NT2/D1 (cell line): ENCODE results near the gene PADI6.

Source experiments
- SUZ12 ChIP-seq: IDR thresholded peaks from 2 replicates; pipeline ENCODE4 v1.6.1; 2011; ENCODE audit not compliant: insufficient read length, insufficient read depth; ENCODE audit errors: extremely low read depth
- YY1 ChIP-seq: IDR thresholded peaks from 2 replicates; pipeline ENCODE4 v1.6.1; 2011; ENCODE audit not compliant: insufficient read length, insufficient read depth
- ZNF274 ChIP-seq: IDR thresholded peaks from 2 replicates; pipeline ENCODE4 v1.6.1; 2011; ENCODE audit warnings: mild to moderate bottlenecking, low read depth, low read length

DNA sequence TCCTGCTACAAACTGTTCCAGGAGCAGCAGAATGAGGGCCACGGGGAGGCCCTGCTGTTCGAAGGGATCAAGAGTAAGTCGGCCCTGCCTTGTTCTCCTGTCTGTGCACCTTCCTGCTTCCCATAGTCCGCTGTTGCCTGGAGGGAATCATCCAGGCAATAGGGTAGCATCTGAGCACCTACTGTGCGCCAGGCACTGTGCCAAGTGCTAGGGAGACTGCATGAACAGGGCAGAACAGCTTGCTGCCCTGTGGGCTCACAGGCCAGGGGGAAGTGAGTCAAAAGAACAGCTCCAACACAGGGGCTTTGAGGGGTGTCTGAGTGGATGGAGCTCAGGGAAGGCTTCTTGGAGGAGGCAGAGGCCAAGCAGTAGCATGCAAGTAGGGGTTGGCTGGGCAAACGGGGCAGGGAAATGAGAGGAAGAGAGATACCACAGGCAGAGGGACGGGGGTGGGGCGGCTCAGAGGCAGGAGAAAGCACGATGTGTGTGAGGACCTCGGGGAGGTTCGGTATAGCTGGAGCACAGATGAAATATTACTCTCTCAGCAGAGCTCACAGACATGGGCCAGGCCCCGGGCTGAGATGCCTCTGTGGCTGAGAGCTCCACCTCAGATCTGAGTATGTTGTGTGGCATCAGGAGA is 15.5 kb upstream of the PADI6 start:
- no peak for TF ChIP-seq SUZ12
- TF ChIP-seq YY1, result no peak
- no peak for TF ChIP-seq ZNF274
